HG02798 (cell line): ENCODE data around the gene ZDHHC14.

Source experiments
- ATAC-seq: cut with Tn5 transposase; IDR thresholded peaks from one replicate; pipeline ENCODE4 v1.9.1; 2021; ENCODE audit warnings: mild to moderate bottlenecking; ENCODE audit not compliant: unreplicated experiment, poor library complexity

ZDHHC14 gene

DNA sequence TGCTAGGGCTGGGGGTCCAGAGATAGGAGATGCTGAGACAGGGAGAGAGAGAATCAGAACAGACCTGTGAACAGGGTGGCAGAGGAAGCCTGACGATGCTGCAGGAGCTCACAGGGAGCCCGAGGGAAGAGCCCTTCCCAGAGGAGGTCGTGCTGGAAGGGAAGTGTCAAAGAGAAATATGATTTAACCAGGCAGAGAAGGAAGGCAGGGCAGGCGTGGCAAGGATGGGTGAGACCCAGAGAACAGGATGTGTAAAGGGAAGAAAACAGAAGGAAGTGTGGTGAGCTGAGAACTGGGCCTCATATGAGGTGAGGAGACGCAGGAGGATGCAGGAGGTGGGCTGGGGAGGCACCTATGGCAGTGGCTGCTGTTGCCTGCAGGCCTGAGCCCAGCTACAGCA, 105.6 kb downstream of the ZDHHC14 start:
- no peak for ATAC-seq

DNA sequence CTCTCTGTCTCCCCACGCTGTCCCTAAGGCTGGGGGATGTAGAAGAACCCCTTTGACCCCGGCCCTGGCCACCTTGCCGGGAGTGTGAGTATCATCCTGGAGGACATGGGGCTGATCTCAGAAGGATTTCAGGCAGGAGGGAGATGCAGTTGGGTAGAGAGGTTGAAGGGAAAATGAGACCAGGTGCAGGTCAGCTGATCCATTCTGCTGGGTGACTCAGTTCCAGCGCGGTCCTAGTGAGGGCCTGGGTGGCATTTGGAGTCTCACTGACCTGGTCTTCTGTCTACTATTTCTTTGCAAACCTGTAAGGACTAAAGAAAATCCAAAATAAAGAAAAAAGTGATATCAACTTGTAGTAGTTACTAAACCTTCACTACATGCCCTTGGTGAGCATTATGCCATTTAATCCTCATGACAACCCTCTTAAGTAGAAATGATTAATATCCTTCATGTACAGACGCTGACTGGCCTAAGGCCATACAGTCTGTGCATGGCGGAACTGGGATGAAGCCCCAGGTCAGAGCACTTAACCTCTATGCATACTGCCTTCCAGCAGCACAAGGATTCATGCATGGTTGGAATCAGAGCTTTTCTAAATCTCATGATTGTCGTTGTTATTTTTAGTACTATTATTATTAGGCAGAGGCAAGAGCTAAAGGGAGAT, 106.3 kb downstream of the ZDHHC14 start:
- ATAC-seq, result no peak

DNA sequence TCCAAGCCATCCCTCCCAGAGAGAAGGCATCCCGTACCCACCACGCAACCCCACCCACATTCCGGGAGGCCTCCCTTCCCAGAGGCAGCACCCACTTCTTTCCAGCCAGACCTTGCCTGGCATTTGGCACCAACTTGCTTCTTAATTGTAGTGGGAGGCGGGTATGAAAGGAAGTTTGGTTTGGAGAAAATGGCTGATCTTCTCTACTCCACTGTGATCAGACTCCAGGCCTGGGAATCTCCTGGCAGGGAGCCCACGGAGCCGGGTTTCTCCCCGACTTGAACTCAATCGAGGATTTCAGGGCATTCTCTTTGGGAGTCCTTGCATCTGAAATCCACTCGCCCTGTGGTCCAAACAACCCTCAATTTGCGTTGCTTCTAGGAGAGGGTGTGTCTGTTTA, 107.1 kb downstream of the ZDHHC14 start:
- ATAC-seq, result no peak

DNA sequence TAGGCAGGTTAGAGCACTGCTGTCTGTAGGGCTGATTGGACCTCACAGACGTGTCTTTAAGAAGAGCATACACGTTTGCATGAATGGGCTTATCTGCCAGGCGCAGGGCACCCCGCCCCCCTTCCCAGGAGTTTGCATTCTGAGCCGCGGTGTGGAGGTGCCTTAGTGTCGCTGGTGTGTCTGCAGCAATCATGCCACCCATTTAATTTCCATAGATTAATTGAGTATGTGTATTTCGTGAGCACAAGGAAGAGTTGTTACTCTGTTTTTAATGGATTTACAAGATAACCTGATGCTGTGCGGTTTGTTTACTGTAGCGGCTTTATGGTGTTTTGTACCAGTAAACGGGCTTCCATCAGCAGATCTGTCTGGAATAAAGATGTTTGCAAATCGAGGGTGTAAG, 107.7 kb downstream of the ZDHHC14 start:
- no peak for ATAC-seq

DNA sequence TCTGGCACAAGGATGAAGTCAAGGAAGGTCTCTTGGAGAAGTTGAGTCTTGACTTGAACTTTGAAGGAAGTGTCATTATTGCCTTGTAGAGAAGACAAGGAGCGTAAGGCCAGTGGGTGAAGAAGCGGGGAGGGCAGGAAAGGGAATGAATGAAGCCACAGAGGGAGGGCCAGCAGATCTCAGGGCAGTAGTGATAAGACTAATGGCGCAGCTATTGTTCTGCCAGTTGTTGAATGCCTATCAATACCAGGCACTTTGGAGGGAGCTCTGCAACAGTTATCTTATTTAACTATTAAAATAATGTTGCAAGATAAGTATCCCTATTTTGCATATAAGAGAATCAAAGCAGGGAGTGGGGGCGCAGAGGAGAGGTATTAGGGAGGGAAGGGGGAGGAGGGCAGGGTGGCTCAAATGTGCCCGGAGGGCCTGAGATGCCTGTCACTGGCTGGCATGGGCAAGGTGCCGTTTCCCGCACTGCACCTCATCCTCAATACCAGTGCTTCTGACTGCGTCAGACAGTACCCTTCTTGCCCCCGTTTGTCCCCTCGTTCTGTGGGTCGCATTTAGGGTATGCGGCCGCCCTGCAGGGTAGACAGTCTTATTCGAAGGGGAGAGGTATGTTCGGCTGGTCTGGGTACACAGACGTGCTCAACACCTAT, 109.8 kb downstream of the ZDHHC14 start:
- ATAC-seq, result no peak

DNA sequence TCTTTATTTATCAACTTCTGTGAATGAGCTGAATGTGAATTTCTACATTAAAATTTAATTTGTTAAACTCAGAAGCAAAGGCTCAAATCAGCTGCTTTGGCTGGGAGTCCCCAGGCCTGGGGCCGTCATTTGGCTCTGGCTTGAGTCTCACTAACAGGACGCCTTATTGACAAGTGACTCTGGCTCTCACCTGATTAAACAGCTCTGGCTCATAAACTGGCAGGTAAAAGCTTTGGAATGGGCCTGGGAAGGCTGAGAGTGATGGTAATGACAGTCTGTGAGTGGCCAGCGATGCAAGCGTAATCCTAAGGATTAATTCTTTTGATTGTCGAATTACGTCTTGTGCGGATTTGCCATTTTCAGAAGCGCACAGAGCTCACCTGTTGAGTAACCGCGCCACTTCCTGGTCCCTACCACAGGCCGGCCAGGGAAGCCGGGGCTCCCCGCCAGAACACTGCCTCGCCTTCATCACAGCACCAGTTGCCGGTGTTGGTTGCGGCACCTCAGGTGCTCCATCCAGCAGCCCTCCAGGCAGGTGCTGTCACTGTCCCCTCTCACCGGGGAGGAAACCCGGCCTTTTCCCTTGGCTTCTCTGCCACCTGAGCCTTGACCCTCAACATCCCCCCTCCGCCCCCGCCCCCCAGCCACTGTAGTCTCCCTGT, 110.7 kb downstream of the ZDHHC14 start:
- no peak for ATAC-seq

DNA sequence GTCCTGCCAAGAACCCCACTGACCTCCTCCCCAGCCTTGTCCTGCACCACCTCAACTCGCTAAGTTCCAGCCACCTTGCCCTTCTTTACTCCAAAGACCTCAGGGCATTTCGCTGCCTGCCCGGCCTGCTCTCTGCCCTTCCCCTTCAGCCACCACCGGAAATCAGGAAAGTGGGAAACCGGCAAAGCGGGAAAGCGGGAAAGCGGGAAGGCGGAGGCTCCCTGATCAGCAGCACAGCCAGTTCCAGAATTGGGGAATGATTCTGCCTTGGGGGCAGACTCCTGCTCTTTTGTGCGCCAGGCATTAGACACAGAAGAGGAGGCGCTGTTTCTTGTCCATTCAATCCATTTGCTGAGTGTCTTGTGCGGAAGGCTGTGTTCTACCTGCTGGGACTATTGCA, 111.3 kb downstream of the ZDHHC14 start:
- ATAC-seq, result no peak

DNA sequence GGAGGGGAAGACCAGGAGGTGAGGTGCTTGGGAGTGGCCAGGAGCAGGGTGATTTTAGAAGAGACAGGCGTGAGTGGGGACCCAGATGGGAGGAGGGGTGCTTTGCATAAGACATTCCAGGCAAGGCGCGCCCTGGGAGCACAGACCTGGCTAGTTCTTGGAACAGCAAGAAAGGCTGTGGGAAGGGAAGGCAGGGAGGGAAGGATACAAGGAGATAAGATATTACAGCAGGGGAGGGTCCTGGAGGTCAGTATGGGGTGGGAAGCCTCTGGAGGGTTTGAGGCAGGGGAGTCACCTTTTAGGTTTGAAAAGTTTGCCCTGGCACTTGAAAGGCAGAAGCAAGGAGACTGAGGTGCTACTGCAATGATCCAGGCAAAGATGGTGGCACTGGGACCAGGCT, 111.8 kb downstream of the ZDHHC14 start:
- no peak for ATAC-seq

DNA sequence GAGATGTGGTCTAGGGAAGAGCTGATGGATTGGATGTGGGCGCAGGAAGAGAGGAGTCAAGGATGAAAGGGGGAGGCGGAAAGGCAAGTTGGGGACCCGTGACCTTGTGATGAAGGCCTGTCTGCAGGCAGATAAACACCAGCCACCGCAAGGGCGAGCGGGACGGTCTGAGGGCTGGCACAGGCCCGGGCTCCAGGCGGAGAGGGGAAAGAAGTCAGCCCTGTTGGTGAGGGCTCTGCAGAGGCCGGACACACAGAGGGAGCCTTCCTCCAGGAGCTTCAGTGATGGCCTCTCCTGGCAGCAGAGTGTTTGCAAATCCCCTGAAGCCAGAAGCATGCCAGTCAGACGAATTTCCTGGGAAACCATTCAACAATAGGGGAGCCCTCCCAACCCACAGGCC, 112.2 kb downstream of the ZDHHC14 start:
- ATAC-seq, result no peak

DNA sequence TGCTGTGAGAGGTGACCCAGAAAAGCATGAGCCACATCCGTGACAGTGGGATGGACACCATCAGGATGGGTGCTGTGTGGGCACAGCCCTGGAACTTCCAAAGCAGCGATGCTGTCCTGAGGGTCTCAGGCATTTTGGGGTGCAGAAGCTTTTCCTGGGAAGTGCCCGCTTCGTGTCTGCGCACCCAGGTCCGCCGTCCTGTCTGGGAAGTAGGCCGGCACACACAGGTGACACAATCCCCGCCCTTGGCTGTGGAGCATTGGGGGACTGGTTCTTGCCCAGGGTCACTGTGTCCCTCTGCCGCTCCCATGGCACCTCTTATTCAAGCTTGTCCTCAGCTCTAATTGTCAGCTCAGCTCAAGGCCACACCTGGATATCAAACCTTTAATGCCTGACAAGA, 112.6 kb downstream of the ZDHHC14 start:
- ATAC-seq, result no peak

DNA sequence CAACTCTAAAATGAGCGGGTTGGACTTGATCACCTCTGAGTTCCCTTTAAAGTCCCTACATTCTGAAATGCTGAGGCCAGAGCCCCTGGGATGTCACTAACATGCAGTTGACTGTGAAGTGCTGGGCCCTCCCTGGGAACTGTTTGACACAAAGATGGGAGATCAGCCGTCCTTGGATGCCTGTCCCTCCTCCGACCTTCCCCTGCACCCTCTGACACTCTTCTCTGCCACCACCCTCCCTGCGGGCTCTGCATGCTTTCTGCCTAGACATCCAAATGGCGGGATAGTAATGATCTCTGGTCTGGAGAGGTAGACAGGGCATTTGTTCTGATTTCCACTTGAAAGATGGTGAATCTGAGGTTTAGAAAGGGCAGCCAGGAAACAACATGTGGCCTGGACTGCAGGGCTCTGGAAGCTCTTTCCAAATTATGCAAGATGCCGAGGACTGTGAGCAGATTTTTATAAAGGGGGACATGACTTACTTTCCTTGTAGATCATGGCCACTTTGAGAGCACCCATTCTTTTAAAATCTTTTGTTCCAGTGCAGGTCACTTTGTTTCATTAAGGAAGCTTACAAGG, 113.2 kb downstream of the ZDHHC14 start:
- ATAC-seq, result no peak

DNA sequence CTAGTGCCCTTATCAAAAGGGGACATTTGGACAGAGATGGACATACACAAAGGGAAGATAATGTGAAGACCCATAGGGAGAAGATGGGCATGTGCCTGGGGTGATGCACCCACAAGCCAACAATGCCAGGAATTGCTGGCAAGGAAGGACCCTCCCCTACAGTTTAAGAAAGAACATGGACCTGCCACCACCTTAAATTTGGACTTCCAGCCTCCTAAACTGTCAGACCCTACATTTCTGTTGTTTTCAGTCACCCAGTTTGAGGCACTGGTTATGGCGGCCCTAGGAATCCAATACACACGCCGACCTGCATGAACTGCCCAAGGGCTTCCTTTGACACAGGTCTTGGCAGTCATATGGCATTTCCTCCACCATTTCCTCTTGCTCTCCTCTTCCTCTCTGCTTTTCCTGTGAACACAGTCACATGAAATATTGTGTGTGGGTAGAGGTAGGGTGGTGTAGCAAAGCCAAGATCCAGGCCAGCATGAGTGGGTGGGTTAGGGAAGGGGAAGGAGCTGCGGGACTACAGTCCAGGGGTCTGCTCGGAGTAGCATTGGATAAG, 115.6 kb downstream of the ZDHHC14 start:
- ATAC-seq, result no peak

DNA sequence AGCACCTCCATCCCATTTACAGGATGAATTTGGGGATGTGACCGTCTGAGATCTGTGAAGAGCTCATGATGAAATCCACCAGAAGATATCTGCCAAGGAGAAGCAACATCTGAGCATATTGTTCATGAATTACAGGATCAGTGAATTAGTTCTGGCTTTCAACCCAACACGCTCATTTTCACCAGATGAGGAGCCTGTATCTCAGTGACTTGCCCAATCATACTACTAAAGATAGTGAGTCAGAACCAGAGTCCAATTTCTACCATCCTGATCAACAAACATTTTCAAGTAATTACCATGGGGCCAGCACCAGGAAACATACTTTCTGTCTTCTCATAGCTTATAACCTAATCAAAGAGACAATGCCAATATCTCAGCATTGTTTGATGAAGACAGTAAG, 116.6 kb downstream of the ZDHHC14 start:
- no peak for ATAC-seq

DNA sequence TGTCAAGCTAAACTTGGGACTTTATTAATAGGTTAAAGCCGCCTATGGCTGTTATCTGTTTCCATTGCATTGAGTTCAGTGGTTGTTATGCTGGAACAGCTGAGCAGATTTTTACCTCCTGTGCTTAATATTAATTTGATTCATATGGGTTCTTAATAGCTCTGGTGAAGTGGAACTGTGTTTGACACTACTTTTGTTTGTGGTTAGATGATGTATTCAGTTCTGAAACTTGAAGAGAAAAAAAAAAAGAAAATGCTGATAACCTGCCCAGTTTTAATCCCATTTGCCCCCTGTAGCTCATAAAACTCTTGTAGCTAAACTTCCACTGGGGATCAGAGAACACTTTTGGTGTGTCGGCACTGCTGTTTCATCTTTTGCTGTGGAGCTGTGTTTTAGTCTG, 117.8 kb downstream of the ZDHHC14 start:
- ATAC-seq, result no peak

DNA sequence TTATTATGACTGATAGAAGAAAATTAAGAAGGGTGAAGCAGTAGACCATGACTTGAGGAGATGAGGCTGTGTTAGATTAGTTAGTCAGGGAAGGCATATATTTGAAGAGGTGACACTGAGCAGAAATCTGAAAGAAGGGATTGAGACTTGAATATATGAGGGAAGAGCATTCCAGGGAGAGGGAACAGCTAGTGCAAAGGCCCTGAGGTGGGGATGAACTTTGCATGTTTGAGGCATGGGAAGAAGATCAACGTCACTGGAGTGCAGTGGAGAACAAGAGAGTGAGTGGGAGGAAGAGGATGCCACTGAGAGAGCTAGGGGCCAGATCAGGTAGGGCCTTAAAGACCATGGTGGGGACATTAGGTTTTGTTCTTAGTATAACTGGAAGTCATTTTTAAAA, 119.0 kb downstream of the ZDHHC14 start:
- no peak for ATAC-seq

DNA sequence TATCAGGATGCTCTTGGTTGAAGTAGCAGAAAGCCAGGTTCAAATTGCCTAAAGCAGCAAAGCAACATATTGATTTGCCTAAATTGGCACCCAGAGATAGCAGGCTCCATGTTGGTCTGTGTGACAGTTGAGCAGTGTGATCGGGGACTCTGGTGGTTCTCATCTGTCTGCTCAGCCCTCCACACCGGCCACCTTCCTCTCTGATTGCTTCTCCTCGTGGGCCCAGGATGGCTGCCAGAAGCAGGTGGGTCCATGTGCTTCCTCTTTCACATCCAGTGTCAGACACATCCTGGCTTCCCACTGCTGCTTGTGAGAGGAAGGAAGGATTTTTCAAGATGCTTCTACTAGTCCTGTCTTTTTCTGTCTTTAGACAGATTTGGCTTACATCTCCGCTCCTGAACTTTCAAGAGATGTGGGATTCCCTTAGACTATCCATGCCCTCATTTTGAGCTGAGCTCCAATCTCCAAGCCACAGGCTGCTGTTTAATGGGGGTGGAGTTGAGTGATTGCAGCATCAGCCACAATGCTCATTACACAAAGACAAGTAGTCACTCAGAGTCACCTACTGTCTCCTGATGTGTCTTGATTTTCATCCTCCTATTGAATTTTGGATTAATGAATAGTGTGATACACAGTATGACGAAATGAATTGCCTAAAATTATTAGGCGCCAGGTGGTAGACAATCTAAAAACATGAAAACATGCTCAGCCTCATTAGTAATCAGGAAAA, 122.2 kb downstream of the ZDHHC14 start:
- no peak for ATAC-seq

DNA sequence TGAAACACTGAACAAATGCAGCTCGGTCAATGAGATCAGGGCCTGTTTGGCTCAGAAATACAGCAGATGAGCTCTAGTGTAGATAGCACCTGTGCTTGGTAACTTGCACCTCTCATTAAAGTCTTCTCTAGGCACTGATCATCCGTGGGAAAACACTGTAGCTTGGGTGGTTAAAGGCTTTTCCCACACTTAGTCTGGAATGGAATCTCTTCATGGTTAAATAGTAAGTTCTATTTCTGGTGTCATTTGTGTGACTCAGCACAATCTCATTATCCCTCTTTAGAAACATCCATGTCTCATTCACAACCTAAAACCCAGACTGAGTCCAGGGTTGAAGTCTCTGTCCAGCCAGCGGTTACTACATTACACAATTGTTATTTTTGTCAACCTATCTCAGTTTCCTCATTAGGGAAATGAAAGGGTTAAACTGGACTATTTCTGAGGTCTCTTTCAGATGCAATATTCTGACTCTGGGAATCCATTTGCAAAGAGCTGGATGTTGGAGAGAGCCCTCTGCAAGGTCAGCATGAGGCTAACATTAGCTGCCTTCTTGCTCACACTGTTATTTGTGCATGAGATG, 125.0 kb downstream of the ZDHHC14 start:
- no peak for ATAC-seq

DNA sequence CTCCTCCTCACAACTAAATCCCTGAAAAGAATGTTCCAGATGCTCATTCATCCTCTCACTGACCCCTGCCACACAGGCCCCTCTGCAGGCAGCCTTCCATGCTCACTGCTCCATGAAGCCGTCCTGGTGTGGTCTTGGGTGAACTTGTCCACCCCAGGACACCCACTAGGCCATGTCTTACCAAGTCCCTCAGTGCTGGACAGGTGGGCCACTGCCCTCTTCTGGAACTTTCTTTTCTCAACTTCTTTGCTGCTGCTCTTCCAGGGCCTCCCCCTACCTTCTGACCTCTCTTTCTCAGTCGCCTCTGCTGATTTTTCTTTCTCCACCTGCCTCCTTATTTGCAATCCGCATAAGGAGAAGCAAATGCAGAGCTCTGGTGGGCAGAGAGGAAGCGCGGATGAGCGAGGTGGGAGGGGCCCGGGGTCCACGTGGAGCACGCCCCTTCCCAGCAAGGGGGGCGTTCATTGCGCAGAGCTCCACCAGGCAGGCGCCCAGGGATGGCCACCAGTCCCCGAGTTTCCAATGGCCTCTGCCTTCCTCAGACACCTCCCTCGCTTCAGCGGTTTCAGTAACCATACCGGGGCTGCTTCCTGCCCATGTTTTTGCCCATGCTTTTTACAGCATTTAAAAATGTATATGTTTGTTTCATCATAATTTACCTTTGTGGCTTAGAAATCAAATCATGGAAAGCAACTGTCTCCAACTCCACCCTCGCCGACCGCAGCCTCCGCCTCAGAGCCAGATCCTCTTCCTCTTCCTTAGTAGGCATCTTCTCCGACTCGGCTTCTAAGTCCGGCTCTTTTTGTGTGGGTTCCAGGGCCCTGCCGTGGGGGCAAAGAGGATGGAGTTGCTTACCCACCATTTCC, 129.6 kb downstream of the ZDHHC14 start:
- ATAC-seq, result no peak

DNA sequence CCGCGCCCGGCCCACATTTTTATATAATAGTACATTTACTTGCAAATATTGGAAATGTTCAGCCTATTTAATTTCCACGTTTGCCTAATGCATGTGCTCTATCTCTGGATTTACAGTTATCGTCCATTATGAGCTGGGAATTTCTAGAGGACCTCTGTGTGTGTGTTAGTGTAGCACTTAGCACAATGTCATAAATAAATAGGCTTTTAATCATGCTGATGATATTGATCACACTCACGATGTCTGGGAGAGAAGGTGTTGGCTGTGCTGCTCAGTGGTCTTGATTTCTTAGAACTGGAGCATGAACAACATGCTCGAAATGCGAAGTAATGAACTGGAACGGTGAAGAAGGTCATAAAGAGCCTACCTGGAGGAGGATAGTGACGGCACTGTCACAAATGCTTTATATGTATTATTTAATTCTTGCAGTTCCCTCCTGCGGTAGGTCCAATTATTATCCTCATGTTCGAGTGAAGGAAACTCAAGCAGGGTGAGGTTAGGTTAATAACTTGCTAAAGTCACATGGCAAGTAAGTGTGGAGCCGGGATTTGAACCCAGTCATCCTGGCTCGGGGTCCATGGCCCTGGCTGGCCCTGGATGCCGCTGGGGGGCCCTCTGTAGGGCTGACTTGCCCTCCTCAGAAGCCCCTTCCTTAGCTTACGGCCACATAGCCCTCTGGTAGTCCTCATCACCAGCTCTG, 130.8 kb downstream of the ZDHHC14 start:
- ATAC-seq, result no peak
